Activated CD8-positive, alpha-beta memory T cell treated with anti-CD3 and anti-CD28 coated beads for 36 hours (primary cell): Measurements from ENCODE around the gene JPT1. TPM values are rescaled to one million over a fixed set of nuclear protein-coding genes. Genes with fewer than 3 reads are reported as not detected.

Experiments
- CTCF ChIA-PET: fragments of 350-600 bp; sonication (Branson Sonifier 250); formaldehyde crosslinking; loops from one replicate; lab custom pipeline; 2021; ENCODE audit warnings: antibody characterized with exemption; lab: Charles Lee
- POLR2A ChIA-PET: fragments of 350-600 bp; sonication (Branson Sonifier 250); formaldehyde crosslinking; loops from one replicate; lab custom pipeline; 2021; ENCODE audit warnings: antibody characterized with exemption; lab: Charles Lee
- total RNA-seq, 2 experiments: library from RNA; stranded (reverse); gene quantifications; one replicate each; pipeline ENCODE4 v1.2.3, GENCODE V29; 2021

Gene JPT1
- total RNA-seq, 2 experiments from 2014 or later, result 233 to 238 TPM

DNA sequence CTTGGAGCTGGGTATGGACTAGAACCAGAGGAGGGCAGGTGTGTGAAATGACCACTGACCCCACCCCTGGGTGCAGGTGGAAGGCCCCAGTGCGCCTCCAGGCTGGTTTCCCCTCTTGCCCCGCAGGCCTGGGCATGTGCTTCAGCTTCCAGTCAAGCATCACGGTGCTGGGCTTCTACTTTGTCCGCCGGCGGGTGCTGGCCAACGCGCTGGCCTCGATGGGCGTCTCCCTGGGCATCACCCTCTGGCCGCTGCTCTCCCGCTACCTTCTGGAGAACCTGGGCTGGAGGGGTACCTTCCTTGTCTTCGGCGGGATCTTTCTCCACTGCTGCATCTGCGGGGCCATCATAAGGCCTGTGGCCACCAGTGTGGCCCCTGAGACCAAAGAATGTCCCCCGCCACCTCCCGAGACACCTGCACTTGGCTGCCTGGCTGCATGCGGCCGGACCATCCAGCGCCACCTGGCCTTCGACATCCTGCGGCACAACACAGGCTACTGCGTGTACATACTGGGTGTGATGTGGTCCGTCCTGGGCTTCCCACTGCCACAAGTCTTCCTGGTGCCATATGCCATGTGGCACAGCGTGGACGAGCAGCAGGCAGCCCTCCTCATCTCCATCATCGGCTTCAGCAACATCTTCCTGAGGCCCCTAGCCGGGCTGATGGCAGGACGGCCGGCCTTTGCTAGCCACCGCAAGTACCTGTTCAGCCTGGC lies 54.3 kb downstream of the JPT1 start:
- ChIA-PET POLR2A (no interaction called here), CTCF (interaction anchor here (0.8 kb wide), 1 partner anchor 28 kb away, joined by 3 read pairs; no protein-coding TSS in a partner anchor)

DNA sequence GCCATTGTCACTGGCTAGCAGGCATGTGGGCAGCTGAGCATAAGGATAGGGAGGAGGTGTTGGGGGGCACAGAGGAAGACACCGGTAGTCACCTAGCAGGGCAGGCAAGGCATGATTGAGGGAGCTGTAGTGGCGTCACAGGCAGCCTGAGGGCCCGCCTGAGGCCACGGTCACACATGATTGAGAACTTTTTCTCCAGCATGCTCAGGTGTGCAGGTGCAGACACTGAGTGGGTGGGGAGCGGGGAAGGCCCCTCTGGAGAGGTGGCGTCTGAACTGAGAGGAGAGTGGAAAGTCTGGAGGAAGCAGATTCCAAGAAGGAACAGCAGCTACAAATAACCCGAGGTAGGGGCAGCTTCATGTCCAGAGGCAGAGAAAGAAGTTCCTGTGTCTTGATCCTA lies 55.5 kb downstream of the JPT1 start:
- POLR2A ChIA-PET, result no interaction called here
- CTCF ChIA-PET, result no interaction called here

DNA sequence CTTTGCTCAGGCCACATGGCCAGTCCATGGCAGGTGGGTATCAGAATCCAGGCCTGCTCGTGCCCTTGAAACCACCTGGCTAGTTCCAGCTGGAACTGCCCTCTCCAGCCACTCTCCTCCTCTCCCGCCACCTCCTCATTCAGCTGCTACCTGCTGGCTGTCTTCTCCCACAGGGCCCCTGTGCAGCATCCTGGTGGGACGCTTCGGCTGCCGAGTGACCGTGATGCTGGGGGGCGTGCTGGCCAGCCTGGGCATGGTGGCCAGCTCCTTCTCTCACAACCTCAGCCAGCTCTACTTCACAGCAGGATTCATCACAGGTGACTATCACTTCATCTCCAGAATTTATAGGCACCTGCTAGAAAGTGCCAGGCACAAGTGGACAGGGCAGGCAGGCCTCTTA lies 56.4 kb downstream of the JPT1 start:
- CTCF ChIA-PET, result no interaction called here
- POLR2A ChIA-PET, result no interaction called here

DNA sequence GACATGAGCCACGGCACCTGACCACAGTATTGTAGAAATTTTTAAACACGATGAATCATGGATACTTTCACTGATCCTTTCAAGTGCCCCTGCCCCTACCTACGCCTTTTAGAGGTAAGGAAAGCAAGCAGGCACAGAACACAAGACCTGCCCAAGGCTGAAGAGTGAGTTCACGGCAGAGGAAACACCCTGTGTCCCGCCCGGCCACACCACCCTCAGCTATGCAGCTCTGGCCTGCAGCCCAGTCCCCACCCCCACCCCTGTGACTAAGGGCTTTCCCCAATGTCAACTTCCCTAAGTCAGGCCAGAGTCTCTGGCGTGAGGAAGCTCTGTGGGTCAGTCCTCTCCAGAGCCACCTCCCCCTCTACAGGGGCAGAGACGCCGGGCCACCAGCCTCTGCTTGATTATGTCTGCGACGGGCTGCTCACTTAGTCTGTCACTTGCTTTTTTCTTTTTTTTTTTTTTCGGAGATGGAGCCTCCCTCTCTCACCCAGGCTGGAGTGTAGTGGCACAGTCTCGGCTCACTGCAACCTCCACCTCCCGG lies 58.2 kb downstream of the JPT1 start:
- ChIA-PET CTCF (interaction anchor here (0.5 to 3.1 kb wide), 2 partner anchors 19 to 89 kb away, joined by 3 to 9 read pairs; no protein-coding TSS in a partner anchor), POLR2A (interaction anchor here (1.4 kb wide), 1 partner anchor 14 kb away, joined by 5 read pairs; the partner anchor contains the start of gene ARMC7)

DNA sequence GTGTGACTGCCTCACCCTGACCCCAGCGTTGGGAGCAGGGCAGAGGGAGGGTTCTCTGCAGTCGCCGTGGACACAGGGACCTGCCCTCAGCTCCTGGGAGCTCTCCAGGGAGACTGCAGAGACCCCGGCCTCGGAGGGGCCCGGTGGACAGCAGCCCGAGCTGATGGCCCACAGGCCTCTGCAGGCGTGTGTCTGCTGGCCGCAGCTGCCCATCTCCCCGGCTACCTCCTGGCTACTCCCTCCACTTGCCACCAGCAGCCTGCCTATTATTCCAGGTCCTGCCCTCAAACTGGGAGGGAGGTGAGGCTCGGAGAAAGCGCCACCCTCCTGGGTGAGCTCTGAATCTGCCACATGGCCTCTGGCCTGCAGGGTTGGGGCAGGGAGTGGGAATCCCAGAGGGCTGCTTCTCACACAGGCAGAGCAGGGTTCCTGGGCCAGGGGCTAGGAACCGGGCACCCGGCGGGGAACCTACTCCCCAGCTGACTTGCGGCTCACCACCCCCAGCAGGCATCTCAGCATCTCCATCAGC lies 59.4 kb downstream of the JPT1 start:
- POLR2A ChIA-PET, result interaction anchor here (0.6 to 1.4 kb wide), 2 partner anchors 15 to 129 kb away, joined by 5 read pairs; partner anchors contain the start of gene ARMC7

DNA sequence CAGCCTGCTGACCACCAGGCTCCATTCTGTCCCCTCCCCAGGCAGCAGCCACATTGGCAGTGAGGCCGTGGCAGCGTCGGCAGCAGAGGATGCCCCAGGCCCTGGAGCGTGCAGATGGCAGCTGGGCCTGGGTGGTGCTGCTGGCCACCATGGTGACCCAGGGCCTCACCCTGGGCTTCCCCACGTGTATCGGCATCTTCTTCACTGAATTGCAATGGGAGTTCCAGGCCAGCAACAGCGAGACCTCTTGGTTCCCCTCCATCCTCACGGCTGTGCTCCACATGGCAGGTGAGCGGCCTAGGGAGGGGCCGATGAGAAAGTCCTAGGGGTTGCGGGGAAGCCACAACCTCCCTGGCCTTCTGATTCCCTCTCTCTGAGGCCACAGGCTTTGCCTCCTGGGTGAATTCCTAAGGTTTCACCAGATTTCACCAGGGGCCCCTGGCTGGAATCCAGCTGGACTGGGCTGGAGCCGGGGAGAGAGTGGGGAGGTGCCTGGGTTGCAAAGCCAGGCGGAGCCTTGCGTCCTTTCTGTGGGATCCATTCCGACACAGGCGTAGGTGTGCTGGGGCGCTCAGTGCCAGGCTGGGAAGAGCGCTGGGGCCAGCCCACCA lies 60.7 kb downstream of the JPT1 start:
- ChIA-PET POLR2A (no interaction called here), CTCF (interaction anchor here (0.6 kb wide), 1 partner anchor 78 kb away, joined by 4 read pairs; no protein-coding TSS in a partner anchor)

More for the DNA sequence above, 59.4 kb downstream of the JPT1 start:
- CTCF ChIA-PET, result interaction anchor here (0.6 to 3.1 kb wide), 2 partner anchors 20 to 27 kb away, joined by 4 to 9 read pairs; no protein-coding TSS in a partner anchor

DNA sequence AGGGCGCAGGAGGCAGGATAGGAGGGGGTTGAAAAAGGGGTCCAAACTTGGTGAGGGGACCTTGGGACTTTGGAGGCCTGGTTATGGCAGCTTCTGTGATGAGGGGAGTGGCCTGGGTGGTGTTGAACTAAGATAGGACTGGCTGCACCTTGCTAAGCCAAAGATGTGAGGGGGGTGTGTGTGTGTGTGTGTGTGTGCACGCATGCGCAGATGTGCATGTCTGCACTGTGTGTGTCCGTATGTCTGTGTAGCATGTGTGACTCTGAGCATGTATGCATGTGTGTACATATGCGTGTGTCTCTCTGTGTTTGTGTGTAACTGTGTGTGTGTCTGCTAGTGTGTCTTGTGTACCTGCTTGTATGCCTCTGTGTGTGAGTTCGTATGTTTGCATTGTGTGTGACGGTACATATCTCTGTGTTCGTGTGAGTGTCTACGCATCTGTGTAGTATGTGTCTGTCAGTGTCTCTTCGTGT lies 62.4 kb downstream of the JPT1 start:
- CTCF ChIA-PET, result no interaction called here
- POLR2A ChIA-PET, result no interaction called here

DNA sequence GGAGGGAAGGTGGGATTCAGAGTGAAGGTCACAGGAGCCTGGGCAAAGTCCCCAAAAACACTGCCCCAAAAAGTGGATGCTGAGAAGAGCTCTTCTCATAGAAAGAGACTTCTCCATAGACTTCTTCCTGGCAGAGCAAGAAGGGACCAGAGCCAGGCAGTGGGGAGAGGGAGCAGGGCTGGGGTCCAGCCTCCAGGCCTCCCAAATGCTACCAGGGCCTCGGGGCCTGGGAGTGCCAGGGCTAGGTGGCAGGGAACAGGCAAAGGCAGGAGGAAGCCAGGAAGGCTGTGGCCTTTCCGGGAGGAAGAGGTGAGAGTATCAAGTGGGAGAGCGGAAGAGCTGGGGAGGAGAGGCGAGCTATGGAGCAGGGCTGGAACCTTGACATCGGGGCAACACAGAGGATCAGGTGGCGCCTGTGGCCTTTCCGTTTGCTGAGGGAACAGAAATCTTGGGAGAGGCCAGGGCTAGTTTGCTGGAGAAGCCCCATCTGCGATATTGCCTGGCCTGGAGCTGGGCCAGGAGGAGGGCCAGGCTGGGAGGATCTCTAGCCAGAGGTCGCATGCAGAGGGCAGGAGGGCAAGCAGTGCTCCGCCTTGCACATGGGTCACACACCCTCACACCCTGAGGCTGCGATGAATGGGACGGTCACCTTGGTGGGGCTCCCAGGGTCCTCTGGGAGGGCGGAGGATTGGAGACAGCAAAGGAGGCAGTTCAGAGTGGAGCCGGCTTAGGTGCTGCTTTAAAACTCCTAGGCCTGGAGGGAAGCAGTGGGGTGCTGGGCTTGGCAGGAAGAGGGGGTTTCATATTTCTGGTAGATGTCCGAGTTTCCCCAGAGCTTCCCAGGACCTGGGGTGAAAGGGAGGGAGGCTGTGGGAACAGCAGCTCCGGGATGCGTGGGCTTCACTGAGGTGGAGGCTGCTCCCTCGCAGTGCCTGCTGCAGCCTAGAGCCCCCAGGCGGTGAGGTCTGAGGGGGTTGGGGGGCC lies 63.1 kb downstream of the JPT1 start:
- ChIA-PET POLR2A (interaction anchor here (0.5 kb wide), 1 partner anchor 89 kb away, joined by 5 read pairs; no protein-coding TSS in a partner anchor), CTCF (interaction anchor here (1.1 kb wide), 1 partner anchor 23 kb away, joined by 5 read pairs; no protein-coding TSS in a partner anchor)

DNA sequence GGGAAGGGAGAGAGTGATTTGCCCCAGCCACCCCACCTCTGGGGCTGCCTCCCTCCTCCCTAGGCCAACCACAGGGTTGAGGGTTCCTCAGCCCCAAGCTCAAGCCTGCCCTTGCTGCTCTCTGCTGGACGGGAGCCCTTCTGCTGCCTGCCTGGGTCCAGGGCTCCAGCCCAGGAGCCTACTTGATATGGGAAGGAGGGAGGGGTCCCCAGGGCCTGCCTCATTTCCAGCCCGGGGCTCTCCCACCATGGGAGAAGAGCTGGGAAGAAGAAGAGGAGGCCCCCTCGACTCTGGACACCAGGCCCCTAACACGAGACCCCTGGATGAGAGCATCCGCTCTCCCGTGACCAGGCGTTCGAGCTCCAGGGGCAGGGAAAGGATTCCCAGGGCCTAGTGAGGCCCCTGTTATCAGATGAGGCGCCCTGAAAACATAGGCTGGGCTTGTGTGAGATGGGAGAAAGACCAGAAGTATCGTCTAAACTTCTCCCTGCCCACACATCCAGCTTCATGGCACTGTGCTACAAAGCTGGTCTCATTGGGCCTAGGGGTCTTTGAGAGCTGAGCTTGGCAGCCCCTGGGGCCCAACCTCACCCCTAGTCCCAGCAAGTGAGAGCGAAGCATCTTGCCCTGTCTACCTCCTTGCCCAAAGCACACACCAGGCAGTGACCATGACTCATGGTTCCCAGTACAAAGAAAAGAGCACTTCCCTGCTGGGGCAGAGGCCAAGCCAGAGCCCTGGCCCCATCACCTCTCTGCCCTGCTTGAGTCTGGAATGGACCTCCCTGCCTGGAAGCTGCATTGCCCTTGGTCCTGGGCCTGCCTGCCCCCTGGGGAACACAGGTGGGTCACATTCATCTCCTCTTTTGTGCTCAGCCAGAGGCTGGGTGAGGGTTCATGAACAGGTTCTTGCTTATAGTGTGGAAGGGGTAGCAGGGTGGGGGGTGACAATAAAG lies 65.6 kb downstream of the JPT1 start:
- ChIA-PET CTCF (interaction anchor here (1.1 to 3.3 kb wide), 5 partner anchors 10 to 100 kb away, joined by 3 to 11 read pairs (median 6); no protein-coding TSS in a partner anchor), POLR2A (interaction anchor here (0.6 kb wide), 2 partner anchors 21 to 35 kb away, joined by 3 to 9 read pairs; partner anchors contain the start of gene ARMC7)

DNA sequence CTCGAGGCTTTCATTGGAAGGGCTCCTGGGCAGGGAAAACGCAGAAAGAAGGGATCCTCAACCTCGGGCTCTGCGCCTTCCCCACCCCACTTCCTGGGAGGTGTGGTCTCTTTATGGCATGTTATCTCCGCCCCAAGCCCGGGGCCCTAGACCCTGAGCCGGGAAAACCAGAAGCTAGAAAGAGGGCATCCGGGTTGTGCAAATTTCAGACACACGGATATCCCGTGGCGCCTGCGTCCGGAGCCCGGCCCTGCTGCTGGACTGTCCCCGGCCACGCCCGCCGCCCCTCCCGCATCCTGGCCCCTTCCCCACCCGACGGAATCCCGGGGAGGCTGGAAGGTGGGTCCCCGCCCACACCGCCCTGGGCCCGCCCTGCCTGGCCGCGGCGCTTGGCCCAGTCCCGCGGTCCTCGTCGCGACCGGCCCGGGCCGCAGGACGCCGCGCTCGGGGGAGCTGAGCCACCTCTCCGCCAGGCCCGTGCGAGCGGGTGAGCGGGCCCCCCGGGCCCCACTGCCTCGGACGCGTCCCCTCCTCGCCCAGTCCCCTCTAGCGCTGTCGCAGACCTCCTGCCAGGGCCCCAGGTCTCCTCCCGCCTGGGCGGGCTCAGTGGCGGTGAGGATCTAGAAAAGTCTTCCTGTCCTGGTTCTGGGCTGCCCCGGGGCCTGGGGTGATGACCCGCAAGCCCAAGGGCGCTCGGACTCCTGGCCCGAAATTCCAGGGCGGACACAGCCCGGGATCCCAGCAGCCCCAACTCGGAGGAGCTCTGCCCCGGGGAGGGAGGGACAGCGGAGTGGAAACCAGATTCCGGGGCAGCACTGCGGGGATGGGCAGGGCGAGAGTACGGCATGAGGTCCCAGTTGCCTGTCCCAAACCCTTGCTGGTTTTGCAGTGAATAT lies 66.5 kb downstream of the JPT1 start, which contains the start of gene SLC16A5:
Gene SLC16A5, plus strand, starts transcription at position 397 of the 896 bp plus-strand sequence. CDS start 5,683 bp downstream, outside the sequence.
- CTCF ChIA-PET, result interaction anchor here (0.6 to 3.3 kb wide), 5 partner anchors 9 to 99 kb away, joined by 3 to 11 read pairs (median 6); no protein-coding TSS in a partner anchor
- POLR2A ChIA-PET, result interaction anchor here (0.6 kb wide), 3 partner anchors 22 to 39 kb away, joined by 3 to 9 read pairs (median 3); partner anchors contain the start of gene ARMC7

DNA sequence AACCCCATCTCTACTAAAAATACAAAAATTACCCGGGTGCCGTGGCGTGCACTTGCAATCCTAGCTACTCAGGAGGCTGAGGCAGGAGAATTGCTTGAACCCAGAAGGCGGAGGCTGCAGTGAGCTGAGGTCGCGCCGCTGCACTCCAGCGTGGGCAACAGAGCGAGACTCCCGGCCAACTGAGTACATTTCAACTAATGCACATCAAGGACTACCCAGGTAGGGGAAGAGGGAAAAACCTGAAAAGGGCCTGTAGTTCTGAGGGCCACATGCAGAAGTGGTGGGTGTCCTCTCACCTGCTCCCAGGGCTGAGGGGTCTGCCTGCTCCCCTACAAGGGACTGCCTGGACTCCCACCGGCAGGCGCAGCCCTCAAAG lies 67.1 kb downstream of the JPT1 start:
- POLR2A ChIA-PET, result no interaction called here
- CTCF ChIA-PET, result interaction anchor here (0.6 to 3.3 kb wide), 3 partner anchors 18 to 27 kb away, joined by 3 to 11 read pairs (median 6); no protein-coding TSS in a partner anchor

DNA sequence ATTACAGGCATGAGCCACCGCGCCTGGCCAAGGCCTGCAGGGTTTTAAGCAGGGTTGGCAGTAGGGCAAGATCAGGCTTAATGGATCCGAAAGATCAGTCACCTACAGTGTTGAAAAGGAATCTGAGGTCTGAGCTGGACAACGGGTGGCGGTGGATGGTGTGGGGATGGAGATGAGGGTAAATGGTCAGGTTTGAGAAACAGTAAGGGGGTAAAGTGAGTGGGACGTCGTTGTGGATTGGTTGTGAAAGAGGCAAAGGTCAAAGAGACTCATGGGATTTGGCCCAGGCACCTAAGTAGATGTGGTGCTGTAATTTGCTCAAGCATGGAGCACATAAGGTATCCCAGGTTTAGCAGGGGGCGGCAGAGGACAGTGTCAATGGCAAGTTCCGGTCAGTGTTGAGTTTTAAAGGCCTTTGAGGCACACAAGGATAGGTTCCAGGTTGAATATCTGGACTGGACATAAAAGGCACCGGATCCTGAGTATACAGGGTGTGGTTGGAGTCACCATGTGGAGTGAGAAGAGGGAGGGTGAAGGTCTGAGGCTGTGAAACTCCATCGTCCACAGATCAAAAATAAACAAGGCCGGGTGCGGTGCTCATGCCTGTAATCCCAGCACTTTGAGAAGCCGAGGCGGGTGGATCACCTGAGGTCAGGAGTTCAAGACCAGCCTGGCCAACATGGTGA lies 67.7 kb downstream of the JPT1 start:
- CTCF ChIA-PET, result interaction anchor here (0.6 to 3.3 kb wide), 3 partner anchors 19 to 27 kb away, joined by 3 to 11 read pairs (median 6); no protein-coding TSS in a partner anchor
- POLR2A ChIA-PET, result no interaction called here
